HepG2 (cell line): ENCODE data around the gene MYO9A. TPM values are rescaled to one million over a fixed set of nuclear protein-coding genes. Genes with fewer than 3 reads are reported as not detected.

Experiments used
- ARID2 ChIP-seq: sonication (generic); formaldehyde crosslinking; IDR thresholded peaks from 2 replicates; pipeline ENCODE4 v1.8.1; 2022; ENCODE audit warnings: mild to moderate bottlenecking, missing genetic modification reagents, borderline replicate concordance
- GZF1 ChIP-seq: sonication (generic); formaldehyde crosslinking; IDR thresholded peaks from 2 replicates; pipeline ENCODE4 v1.5.1; 2020; ENCODE audit warnings: mild to moderate bottlenecking, missing genetic modification reagents
- MAZ ChIP-seq, 2 experiments: sonication (generic) in 1 of 2; formaldehyde crosslinking in 1 of 2; IDR thresholded peaks; 2 replicates each; pipeline versions ENCODE4 v1.5.0 to v1.6.1; 2012 to 2020; ENCODE audit warnings: low read depth in 2 of 2, mild to moderate bottlenecking in 2 of 2, borderline replicate concordance in 1 of 2, improper control_type of control experiment in 1 of 2, low read length in 1 of 2, missing genetic modification reagents in 1 of 2, moderate library complexity in 1 of 2
- MLLT10 ChIP-seq: sonication (generic); formaldehyde crosslinking; IDR thresholded peaks from 2 replicates; pipeline ENCODE4 v1.4.0; 2020; ENCODE audit warnings: missing genetic modification reagents
- PHF20 ChIP-seq: sonication (generic); formaldehyde crosslinking; IDR thresholded peaks from 2 replicates; pipeline ENCODE4 v1.5.0; 2020; ENCODE audit warnings: mild to moderate bottlenecking, missing genetic modification reagents
- U2AF2 ChIP-seq: fragments of 200-400 bp; formaldehyde crosslinking; IDR thresholded peaks from 2 replicates; pipeline ENCODE4 v1.6.1; 2017; ENCODE audit warnings: low read depth, mild to moderate bottlenecking, low read length
- ZNF446 ChIP-seq: sonication (generic); formaldehyde crosslinking; IDR thresholded peaks from 2 replicates; pipeline ENCODE4 v1.5.0; 2020; ENCODE audit warnings: mild to moderate bottlenecking, missing genetic modification reagents
- ZNF878 ChIP-seq: sonication (generic); formaldehyde crosslinking; IDR thresholded peaks from 2 replicates; pipeline ENCODE4 v1.8.1; 2023; ENCODE audit warnings: mild to moderate bottlenecking, missing genetic modification reagents, moderate library complexity
- ZZZ3 ChIP-seq: sonication (generic); formaldehyde crosslinking; IDR thresholded peaks from 2 replicates; pipeline ENCODE4 v1.4.0; 2020; ENCODE audit warnings: missing genetic modification reagents, mild to moderate bottlenecking, borderline replicate concordance
- polyA plus RNA-seq, 8 experiments: library from polyadenylated mRNA; depleted of rRNA in 3 of 8; stranded (reverse) in 7 of 8; unstranded in 1 of 8; fragments of >200 nt; fragmentation: Illumina TruSeq in 4 of 8; extraction: Trizol in 4 of 8; gene quantifications; 2 replicates each; pipeline versions ENCODE4 v1.2.1 to v1.2.3, GENCODE V29; 2011 to 2016; ENCODE audit warnings: low read depth in 4 of 8, missing spikeins in 1 of 8, mixed read lengths in 1 of 8; ENCODE audit not compliant: insufficient read depth in 1 of 8
- total RNA-seq, 5 experiments: library from RNA; depleted of rRNA; stranded (reverse); fragments of >200 nt; fragmentation: Illumina TruSeq; extraction: Trizol; gene quantifications; 2 replicates each; pipeline ENCODE4 v1.2.3, GENCODE V29; 2016; ENCODE audit warnings: low read depth in 1 of 5
- TF ChIP-seq, protein P1 (sequence below): sonication (generic); formaldehyde crosslinking; IDR thresholded peaks from 2 replicates; pipeline ENCODE4 v1.5.0; 2020; ENCODE audit warnings: missing genetic modification reagents
- TF ChIP-seq, protein P2 (sequence below): sonication (generic); formaldehyde crosslinking; IDR thresholded peaks from 2 replicates; pipeline ENCODE4 v1.5.0; 2020; ENCODE audit warnings: missing genetic modification reagents
- TF ChIP-seq, protein P3 (sequence below): sonication (generic); IDR thresholded peaks from 2 replicates; pipeline ENCODE4 v1.6.1; 2016; ENCODE audit warnings: low read depth, borderline replicate concordance
- TF ChIP-seq, protein P4 (sequence below): sonication (generic); formaldehyde crosslinking; IDR thresholded peaks from 2 replicates; pipeline ENCODE4 v1.4.0; 2020; ENCODE audit warnings: missing genetic modification reagents, mild to moderate bottlenecking, borderline replicate concordance
- TF ChIP-seq, protein P5 (sequence below): sonication (generic); formaldehyde crosslinking; IDR thresholded peaks from 2 replicates; pipeline ENCODE4 v1.9.0; 2021; ENCODE audit warnings: mild to moderate bottlenecking, missing genetic modification reagents

Gene MYO9A
- total and polyA plus RNA-seq, 2 of the 13 experiments (the other 11 are each of a cell fraction or from before 2014, with no cell fraction given), result 4.8 to 15.3 TPM

DNA sequence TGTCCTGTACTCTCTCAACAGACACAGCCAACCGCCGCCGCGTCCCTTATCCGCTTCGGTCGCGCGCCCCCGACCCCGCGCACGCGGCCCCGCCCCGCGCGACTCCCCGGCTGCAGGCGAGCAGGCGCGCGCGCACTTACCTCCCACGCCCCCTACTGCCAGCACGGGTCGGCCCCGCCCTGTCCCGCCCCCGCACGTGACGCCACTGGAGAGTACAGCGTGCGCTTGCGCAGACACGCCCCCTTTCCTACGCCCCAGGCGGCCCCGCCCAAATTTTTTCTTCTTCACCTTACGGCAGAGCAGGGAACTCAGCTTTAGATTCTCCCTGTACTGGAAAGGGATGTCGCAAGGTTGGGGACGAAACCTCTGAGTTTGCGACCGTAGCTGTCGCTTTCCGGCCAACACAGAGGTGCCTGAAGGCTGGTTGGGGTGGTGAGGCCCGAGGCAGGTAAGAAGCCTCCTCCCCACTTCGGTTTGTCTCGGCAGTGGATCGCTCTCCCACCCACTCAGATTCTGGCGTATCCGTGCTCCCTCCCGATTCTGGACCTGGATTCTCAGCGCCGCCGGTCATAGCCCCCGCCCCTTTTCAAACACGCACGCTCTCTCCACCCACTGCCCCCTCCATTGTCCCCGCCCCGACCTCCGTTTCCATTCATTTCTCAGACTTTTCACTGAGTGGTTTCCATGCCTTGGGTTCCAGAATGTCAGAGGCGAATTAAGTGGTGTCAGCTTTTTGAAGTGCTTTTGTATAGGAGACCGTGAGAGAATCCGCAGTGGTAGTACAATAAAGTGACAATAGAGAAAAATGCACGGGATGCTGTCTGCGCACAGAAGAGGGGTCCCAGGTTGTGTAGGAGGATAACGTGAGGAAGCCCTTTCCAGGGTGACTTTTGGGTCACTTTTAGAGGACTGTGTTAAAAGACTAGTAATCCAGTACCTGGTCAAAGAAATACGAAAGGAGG, at the start of gene MYO9A, which contains the start of gene SENP8 (continued):
- TF ChIP-seq, protein P1, sequence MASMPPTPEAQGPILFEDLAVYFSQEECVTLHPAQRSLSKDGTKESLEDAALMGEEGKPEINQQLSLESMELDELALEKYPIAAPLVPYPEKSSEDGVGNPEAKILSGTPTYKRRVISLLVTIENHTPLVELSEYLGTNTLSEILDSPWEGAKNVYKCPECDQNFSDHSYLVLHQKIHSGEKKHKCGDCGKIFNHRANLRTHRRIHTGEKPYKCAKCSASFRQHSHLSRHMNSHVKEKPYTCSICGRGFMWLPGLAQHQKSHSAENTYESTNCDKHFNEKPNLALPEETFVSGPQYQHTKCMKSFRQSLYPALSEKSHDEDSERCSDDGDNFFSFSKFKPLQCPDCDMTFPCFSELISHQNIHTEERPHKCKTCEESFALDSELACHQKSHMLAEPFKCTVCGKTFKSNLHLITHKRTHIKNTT, result no peak
- TF ChIP-seq U2AF2 (no peak), GZF1 (0 out of 2 replicates have a peak, but pooled peaks have one; percentile 24), MAZ (IDR thresholded peaks at IDR 0.05; ENCODE audit: borderline replicate concordance, low read depth, low read length) (no peak; the same call in 1 of the 2 replicates), MAZ (CRISPR knock-in tag; IDR thresholded peaks at IDR 0.05; ENCODE audit: low read depth) (peak; percentile 88), PHF20 (CRISPR knock-in tag) (peak; percentile 66), ARID2 (CRISPR knock-in tag) (0 out of 2 replicates have a peak, but pooled peaks have one; percentile 38), MLLT10 (CRISPR knock-in tag) (no peak), ZZZ3 (CRISPR knock-in tag) (no peak), ZNF878 (CRISPR knock-in tag) (no peak), ZNF446 (no peak)
- TF ChIP-seq, protein P2, sequence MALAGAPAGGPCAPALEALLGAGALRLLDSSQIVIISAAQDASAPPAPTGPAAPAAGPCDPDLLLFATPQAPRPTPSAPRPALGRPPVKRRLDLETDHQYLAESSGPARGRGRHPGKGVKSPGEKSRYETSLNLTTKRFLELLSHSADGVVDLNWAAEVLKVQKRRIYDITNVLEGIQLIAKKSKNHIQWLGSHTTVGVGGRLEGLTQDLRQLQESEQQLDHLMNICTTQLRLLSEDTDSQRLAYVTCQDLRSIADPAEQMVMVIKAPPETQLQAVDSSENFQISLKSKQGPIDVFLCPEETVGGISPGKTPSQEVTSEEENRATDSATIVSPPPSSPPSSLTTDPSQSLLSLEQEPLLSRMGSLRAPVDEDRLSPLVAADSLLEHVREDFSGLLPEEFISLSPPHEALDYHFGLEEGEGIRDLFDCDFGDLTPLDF (CRISPR knock-in tag), result no peak
- TF ChIP-seq, protein P3, sequence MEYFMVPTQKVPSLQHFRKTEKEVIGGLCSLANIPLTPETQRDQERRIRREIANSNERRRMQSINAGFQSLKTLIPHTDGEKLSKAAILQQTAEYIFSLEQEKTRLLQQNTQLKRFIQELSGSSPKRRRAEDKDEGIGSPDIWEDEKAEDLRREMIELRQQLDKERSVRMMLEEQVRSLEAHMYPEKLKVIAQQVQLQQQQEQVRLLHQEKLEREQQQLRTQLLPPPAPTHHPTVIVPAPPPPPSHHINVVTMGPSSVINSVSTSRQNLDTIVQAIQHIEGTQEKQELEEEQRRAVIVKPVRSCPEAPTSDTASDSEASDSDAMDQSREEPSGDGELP, result peak; percentile 8; the same call in 1 of the 2 replicates
- TF ChIP-seq, protein P4, sequence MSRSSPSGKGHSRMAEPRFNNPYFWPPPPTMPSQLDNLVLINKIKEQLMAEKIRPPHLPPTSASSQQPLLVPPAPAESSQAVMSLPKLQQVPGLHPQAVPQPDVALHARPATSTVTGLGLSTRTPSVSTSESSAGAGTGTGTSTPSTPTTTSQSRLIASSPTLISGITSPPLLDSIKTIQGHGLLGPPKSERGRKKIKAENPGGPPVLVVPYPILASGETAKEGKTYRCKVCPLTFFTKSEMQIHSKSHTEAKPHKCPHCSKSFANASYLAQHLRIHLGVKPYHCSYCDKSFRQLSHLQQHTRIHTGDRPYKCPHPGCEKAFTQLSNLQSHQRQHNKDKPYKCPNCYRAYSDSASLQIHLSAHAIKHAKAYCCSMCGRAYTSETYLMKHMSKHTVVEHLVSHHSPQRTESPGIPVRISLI (CRISPR knock-in tag), result peak; percentile 37; the same call in 1 of the 2 replicates
- TF ChIP-seq, protein P5, sequence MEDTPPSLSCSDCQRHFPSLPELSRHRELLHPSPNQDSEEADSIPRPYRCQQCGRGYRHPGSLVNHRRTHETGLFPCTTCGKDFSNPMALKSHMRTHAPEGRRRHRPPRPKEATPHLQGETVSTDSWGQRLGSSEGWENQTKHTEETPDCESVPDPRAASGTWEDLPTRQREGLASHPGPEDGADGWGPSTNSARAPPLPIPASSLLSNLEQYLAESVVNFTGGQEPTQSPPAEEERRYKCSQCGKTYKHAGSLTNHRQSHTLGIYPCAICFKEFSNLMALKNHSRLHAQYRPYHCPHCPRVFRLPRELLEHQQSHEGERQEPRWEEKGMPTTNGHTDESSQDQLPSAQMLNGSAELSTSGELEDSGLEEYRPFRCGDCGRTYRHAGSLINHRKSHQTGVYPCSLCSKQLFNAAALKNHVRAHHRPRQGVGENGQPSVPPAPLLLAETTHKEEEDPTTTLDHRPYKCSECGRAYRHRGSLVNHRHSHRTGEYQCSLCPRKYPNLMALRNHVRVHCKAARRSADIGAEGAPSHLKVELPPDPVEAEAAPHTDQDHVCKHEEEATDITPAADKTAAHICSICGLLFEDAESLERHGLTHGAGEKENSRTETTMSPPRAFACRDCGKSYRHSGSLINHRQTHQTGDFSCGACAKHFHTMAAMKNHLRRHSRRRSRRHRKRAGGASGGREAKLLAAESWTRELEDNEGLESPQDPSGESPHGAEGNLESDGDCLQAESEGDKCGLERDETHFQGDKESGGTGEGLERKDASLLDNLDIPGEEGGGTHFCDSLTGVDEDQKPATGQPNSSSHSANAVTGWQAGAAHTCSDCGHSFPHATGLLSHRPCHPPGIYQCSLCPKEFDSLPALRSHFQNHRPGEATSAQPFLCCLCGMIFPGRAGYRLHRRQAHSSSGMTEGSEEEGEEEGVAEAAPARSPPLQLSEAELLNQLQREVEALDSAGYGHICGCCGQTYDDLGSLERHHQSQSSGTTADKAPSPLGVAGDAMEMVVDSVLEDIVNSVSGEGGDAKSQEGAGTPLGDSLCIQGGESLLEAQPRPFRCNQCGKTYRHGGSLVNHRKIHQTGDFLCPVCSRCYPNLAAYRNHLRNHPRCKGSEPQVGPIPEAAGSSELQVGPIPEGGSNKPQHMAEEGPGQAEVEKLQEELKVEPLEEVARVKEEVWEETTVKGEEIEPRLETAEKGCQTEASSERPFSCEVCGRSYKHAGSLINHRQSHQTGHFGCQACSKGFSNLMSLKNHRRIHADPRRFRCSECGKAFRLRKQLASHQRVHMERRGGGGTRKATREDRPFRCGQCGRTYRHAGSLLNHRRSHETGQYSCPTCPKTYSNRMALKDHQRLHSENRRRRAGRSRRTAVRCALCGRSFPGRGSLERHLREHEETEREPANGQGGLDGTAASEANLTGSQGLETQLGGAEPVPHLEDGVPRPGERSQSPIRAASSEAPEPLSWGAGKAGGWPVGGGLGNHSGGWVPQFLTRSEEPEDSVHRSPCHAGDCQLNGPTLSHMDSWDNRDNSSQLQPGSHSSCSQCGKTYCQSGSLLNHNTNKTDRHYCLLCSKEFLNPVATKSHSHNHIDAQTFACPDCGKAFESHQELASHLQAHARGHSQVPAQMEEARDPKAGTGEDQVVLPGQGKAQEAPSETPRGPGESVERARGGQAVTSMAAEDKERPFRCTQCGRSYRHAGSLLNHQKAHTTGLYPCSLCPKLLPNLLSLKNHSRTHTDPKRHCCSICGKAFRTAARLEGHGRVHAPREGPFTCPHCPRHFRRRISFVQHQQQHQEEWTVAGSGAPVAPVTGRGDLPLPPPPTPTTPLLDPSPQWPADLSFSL (CRISPR knock-in tag), result no peak
